ENCODE results near the gene RAB9B.

RAB9B gene

GRCh38 chrX:103805860-103806259, 26.2 kb downstream of the RAB9B start:
- no peaks in the 10 kb centered on the region for H3K4me1 ChIP-seq (ENCODE audit: control insufficient read depth, insufficient read depth, low read length)
- no peak overlapping the region for H3K9ac ChIP-seq (ENCODE audit: low read depth, low read length)
- no peaks in the 10 kb centered on the region for H3K9me3 ChIP-seq (ENCODE audit: control insufficient read depth, insufficient read depth, low read length)
- no peaks in the 10 kb centered on the region for H3K36me3 ChIP-seq (ENCODE audit: control insufficient read depth, insufficient read depth, low read length)
- H3K27me3 ChIP-seq (ENCODE audit: control insufficient read depth, insufficient read depth, low read length) = no peaks in the 10 kb centered on the region
- no peak overlapping the region for H3K4me3 ChIP-seq (ENCODE audit: low read depth, low read length)

- Histone ChIP-seq H3K36me3 (ENCODE audit: control insufficient read depth, insufficient read depth, low read length) (no peaks in the 10 kb centered on the region), H3K4me3 (ENCODE audit: low read depth, low read length) (no peak overlapping the region), H3K9ac (ENCODE audit: low read depth, low read length) (no peak overlapping the region), H3K27me3 (ENCODE audit: control insufficient read depth, insufficient read depth, low read length) (no peaks in the 10 kb centered on the region), H3K9me3 (ENCODE audit: control insufficient read depth, insufficient read depth, low read length) (no peaks in the 10 kb centered on the region), H3K4me1 (ENCODE audit: control insufficient read depth, insufficient read depth, low read length) (no peaks in the 10 kb centered on the region)
Observed at GRCh38 chrX:103800318-103800717, 31.7 kb downstream of the RAB9B start.

GRCh38 chrX:103797691-103798090, 34.4 kb downstream of the RAB9B start:
- no peaks in the 10 kb centered on the region for H3K4me1 ChIP-seq (ENCODE audit: control insufficient read depth, insufficient read depth, low read length)
- H3K36me3 ChIP-seq (ENCODE audit: control insufficient read depth, insufficient read depth, low read length) = no peaks in the 10 kb centered on the region
- H3K4me3 ChIP-seq (ENCODE audit: low read depth, low read length) = no peak overlapping the region
- no peaks in the 10 kb centered on the region for H3K9me3 ChIP-seq (ENCODE audit: control insufficient read depth, insufficient read depth, low read length)
- H3K9ac ChIP-seq (ENCODE audit: low read depth, low read length) = no peak overlapping the region
- H3K27me3 ChIP-seq (ENCODE audit: control insufficient read depth, insufficient read depth, low read length) = no peaks in the 10 kb centered on the region

- Histone ChIP-seq H3K9me3 (ENCODE audit: control insufficient read depth, insufficient read depth, low read length) (no peaks in the 10 kb centered on the region), H3K9ac (ENCODE audit: low read depth, low read length) (no peak overlapping the region), H3K4me1 (ENCODE audit: control insufficient read depth, insufficient read depth, low read length) (no peaks in the 10 kb centered on the region), H3K27me3 (ENCODE audit: control insufficient read depth, insufficient read depth, low read length) (no peaks in the 10 kb centered on the region), H3K4me3 (ENCODE audit: low read depth, low read length) (no peak overlapping the region), H3K36me3 (ENCODE audit: control insufficient read depth, insufficient read depth, low read length) (peaks cover 16% of the 10 kb centered on the region)
Observed at GRCh38 chrX:103794119-103794518, 37.9 kb downstream of the RAB9B start.

GRCh38 chrX:103793545-103793940, 38.5 kb downstream of the RAB9B start:
- H3K4me3 ChIP-seq (ENCODE audit: low read depth, low read length) = no peak overlapping the region

GRCh38 chrX:103792916-103793544, 39.0 kb downstream of the RAB9B start:
- no peaks in the 10 kb centered on the region for H3K9me3 ChIP-seq (ENCODE audit: control insufficient read depth, insufficient read depth, low read length)
- peaks cover 25% of the 10 kb centered on the region for H3K36me3 ChIP-seq (ENCODE audit: control insufficient read depth, insufficient read depth, low read length)
- no peak overlapping the region for H3K9ac ChIP-seq (ENCODE audit: low read depth, low read length)
- no peaks in the 10 kb centered on the region for H3K27me3 ChIP-seq (ENCODE audit: control insufficient read depth, insufficient read depth, low read length)
- no peak overlapping the region for H3K4me3 ChIP-seq (ENCODE audit: low read depth, low read length)
- H3K4me1 ChIP-seq (ENCODE audit: control insufficient read depth, insufficient read depth, low read length) = no peaks in the 10 kb centered on the region

More at GRCh38 chrX:103793545-103793940, 38.5 kb downstream of the RAB9B start:
- Histone ChIP-seq H3K27me3 (ENCODE audit: control insufficient read depth, insufficient read depth, low read length) (no peaks in the 10 kb centered on the region), H3K4me1 (ENCODE audit: control insufficient read depth, insufficient read depth, low read length) (no peaks in the 10 kb centered on the region), H3K36me3 (ENCODE audit: control insufficient read depth, insufficient read depth, low read length) (peaks cover 20% of the 10 kb centered on the region), H3K9me3 (ENCODE audit: control insufficient read depth, insufficient read depth, low read length) (no peaks in the 10 kb centered on the region), H3K9ac (ENCODE audit: low read depth, low read length) (no peak overlapping the region)

- H3K9ac ChIP-seq (ENCODE audit: low read depth, low read length) = no peak overlapping the region
- H3K36me3 ChIP-seq (ENCODE audit: control insufficient read depth, insufficient read depth, low read length) = peaks cover 32% of the 10 kb centered on the region
- H3K9me3 ChIP-seq (ENCODE audit: control insufficient read depth, insufficient read depth, low read length) = no peaks in the 10 kb centered on the region
- no peaks in the 10 kb centered on the region for H3K4me1 ChIP-seq (ENCODE audit: control insufficient read depth, insufficient read depth, low read length)
- no peak overlapping the region for H3K4me3 ChIP-seq (ENCODE audit: low read depth, low read length)
- no peaks in the 10 kb centered on the region for H3K27me3 ChIP-seq (ENCODE audit: control insufficient read depth, insufficient read depth, low read length)
Observed at GRCh38 chrX:103791826-103792485, 40.1 kb downstream of the RAB9B start.

- H3K9ac ChIP-seq (ENCODE audit: low read depth, low read length) = no peak overlapping the region
- no peaks in the 10 kb centered on the region for H3K4me1 ChIP-seq (ENCODE audit: control insufficient read depth, insufficient read depth, low read length)
- no peaks in the 10 kb centered on the region for H3K9me3 ChIP-seq (ENCODE audit: control insufficient read depth, insufficient read depth, low read length)
- peaks cover 40% of the 10 kb centered on the region for H3K36me3 ChIP-seq (ENCODE audit: control insufficient read depth, insufficient read depth, low read length)
- no peak overlapping the region for H3K4me3 ChIP-seq (ENCODE audit: low read depth, low read length)
- no peaks in the 10 kb centered on the region for H3K27me3 ChIP-seq (ENCODE audit: control insufficient read depth, insufficient read depth, low read length)
Observed at GRCh38 chrX:103791228-103791627, 40.8 kb downstream of the RAB9B start.

- no peak overlapping the region for H3K9ac ChIP-seq (ENCODE audit: low read depth, low read length)
- H3K27me3 ChIP-seq (ENCODE audit: control insufficient read depth, insufficient read depth, low read length) = no peaks in the 10 kb centered on the region
- H3K36me3 ChIP-seq (ENCODE audit: control insufficient read depth, insufficient read depth, low read length) = peaks cover 49% of the 10 kb centered on the region
- no peaks in the 10 kb centered on the region for H3K9me3 ChIP-seq (ENCODE audit: control insufficient read depth, insufficient read depth, low read length)
- H3K4me3 ChIP-seq (ENCODE audit: low read depth, low read length) = no peak overlapping the region
- no peaks in the 10 kb centered on the region for H3K4me1 ChIP-seq (ENCODE audit: control insufficient read depth, insufficient read depth, low read length)
Observed at GRCh38 chrX:103789004-103789403, 43.1 kb downstream of the RAB9B start.

- Histone ChIP-seq H3K4me3 (ENCODE audit: low read depth, low read length) (no peak overlapping the region), H3K4me1 (ENCODE audit: control insufficient read depth, insufficient read depth, low read length) (no peaks in the 10 kb centered on the region), H3K9me3 (ENCODE audit: control insufficient read depth, insufficient read depth, low read length) (no peaks in the 10 kb centered on the region), H3K27me3 (ENCODE audit: control insufficient read depth, insufficient read depth, low read length) (no peaks in the 10 kb centered on the region), H3K36me3 (ENCODE audit: control insufficient read depth, insufficient read depth, low read length) (peaks cover 56% of the 10 kb centered on the region), H3K9ac (ENCODE audit: low read depth, low read length) (no peak overlapping the region)
Observed at GRCh38 chrX:103783971-103784370, 48.1 kb downstream of the RAB9B start.

GRCh38 chrX:103783196-103783595, 48.9 kb downstream of the RAB9B start:
- peaks cover 52% of the 10 kb centered on the region for H3K36me3 ChIP-seq (ENCODE audit: control insufficient read depth, insufficient read depth, low read length)
- H3K9me3 ChIP-seq (ENCODE audit: control insufficient read depth, insufficient read depth, low read length) = no peaks in the 10 kb centered on the region
- H3K27me3 ChIP-seq (ENCODE audit: control insufficient read depth, insufficient read depth, low read length) = no peaks in the 10 kb centered on the region
- H3K9ac ChIP-seq (ENCODE audit: low read depth, low read length) = no peak overlapping the region
- no peaks in the 10 kb centered on the region for H3K4me1 ChIP-seq (ENCODE audit: control insufficient read depth, insufficient read depth, low read length)
- H3K4me3 ChIP-seq (ENCODE audit: low read depth, low read length) = no peak overlapping the region

- Histone ChIP-seq H3K4me3 (ENCODE audit: low read depth, low read length) (no peak overlapping the region), H3K9ac (ENCODE audit: low read depth, low read length) (no peak overlapping the region), H3K4me1 (ENCODE audit: control insufficient read depth, insufficient read depth, low read length) (no peaks in the 10 kb centered on the region), H3K27me3 (ENCODE audit: control insufficient read depth, insufficient read depth, low read length) (no peaks in the 10 kb centered on the region), H3K9me3 (ENCODE audit: control insufficient read depth, insufficient read depth, low read length) (no peaks in the 10 kb centered on the region), H3K36me3 (ENCODE audit: control insufficient read depth, insufficient read depth, low read length) (peaks cover 48% of the 10 kb centered on the region)
Observed at GRCh38 chrX:103782640-103783039, 49.4 kb downstream of the RAB9B start.
